Measurements from ENCODE around the gene TMEM132D. TPM values are rescaled to one million over a fixed set of nuclear protein-coding genes. Genes with fewer than 3 reads are reported as not detected.

Gene TMEM132D
- total RNA-seq, 1 donor from 2014 or later = 3.6 TPM

GRCh38 chr12:129827102-129827865 lies 76.5 kb downstream of the TMEM132D start:
- no peak for DNase-seq (ENCODE audit: extremely low read depth, low read depth, low spot score)

DNA sequence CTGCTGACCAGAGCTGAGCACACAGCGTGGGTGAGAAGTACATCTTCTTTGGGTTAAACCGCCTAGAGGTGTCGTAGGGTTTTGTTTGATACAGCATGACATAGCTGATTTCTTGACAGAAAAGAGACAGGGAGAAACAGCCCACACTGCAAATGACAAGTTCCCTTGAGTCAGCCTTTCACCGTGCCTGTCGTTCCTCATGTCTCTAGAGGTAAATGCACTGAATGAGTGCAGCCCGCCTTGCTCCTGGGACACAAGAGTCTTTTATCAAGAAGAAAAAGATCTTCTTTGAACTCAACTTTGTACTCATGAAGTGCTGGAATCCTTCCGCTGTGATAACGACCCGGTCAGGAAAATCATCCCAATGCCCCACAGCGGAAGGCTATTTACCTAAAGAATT lies 77.6 kb downstream of the TMEM132D start:
- no peak for DNase-seq (ENCODE audit: extremely low read depth, low read depth, low spot score)

DNA sequence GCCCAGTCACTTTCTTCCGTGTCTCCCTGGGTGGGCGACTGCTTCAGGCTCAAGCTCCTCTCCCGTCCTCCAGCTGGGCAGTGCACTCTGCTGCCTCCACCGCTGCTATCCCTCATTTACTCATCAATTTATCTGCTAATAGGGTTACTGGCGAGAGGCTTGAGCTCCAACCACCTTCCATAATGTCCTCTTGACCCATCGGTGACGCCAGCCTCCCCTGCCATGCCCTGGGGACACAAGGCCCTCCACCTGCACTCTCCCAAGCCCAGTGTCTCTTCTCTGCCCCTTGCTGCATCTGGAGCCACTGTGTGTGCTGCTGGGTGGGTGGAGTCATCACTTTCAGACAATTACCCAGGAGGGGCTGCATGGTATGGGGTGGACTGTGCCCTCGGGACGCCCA lies 78.5 kb downstream of the TMEM132D start:
- no peak for DNase-seq (ENCODE audit: extremely low read depth, low read depth, low spot score)

DNA sequence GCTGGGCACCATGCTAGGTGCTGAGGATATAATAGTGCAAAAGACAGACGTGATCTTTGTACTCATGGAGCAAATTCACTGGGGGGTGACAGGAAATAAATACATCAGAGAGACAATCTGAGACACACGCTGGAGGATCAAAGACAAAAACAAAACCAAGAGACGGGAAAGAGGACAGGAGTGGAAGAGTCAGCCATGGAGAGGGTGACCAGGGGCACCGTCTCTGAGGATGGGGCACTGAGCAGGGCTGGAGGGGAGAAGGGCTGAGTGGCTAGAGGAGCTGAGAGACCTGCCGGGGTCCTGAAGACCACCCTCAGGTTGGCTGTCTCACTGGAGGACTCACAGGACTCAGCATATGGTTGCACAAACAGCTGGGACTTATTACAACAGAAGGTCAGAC lies 81.9 kb downstream of the TMEM132D start:
- DNase-seq (ENCODE audit: extremely low read depth, low read depth, low spot score) = no peak

- DNase-seq (ENCODE audit: extremely low read depth, low read depth, low spot score) = no peak
Observed at GRCh38 chr12:129819391-129819790, 84.4 kb downstream of the TMEM132D start.

DNA sequence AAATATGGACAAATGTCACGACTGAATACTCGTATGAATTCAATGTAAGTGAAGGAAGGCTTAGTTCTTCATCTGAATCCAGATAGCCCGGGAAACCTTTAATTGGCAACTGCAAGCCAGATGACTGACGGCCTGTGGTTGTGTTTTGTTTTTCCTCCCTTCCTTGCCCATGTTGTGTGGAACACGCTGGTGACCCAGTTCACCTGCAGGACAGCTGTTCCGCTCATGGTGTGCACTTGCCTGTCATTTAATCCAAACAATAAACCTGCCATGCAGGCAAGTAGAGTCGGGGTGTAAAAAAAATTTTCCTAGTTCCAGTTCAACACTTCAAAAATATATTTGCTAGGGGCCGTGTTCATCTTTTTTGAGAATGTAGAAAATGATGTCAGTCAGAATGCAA lies 88.0 kb downstream of the TMEM132D start:
- DNase-seq (ENCODE audit: extremely low read depth, low read depth, low spot score) = no peak

DNA sequence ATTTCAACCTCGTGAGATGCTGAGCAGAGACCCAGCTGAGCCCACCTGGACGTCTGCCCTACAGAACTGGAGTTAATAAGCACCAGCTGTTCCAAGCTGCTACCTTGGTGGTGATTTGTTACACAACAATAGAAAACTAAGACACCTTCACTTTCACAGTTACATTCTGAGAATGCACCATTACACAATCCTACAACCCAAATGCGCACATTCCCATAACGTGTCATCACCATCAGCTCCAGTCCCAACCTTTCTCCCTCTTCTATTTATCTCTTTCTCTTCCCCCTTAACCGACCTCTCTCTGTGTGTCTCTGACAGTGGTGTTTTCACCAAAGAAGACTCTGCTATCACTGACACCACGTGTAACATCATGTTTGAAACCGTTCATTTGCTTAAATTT lies 91.9 kb downstream of the TMEM132D start:
- no peak for DNase-seq (ENCODE audit: extremely low read depth, low read depth, low spot score)

- no peak for DNase-seq (ENCODE audit: extremely low read depth, low read depth, low spot score)
Observed at GRCh38 chr12:129807136-129807535, 96.7 kb downstream of the TMEM132D start.

DNA sequence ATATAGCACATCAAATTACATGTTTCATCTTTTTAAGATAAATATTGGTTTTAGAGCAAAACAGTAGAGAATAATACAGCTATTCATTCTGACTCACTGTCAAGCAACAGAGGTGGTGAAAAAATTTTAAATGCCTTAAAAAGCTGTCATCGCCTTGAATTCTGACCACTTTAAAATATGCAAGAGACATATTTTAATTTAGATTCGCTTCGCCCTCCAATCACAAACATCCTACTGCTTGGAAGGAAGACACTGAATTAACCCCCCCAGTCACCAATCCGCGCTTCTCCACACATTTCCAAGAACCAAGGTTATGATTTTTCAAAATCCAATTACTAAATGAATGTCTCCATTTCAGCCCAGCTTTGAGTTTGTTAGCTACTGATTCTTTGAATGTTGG lies 112.4 kb downstream of the TMEM132D start:
- DNase-seq (ENCODE audit: extremely low read depth, low read depth, low spot score) = no peak

GRCh38 chr12:129790930-129791329 lies 112.9 kb downstream of the TMEM132D start:
- DNase-seq (ENCODE audit: extremely low read depth, low read depth, low spot score) = no peak

GRCh38 chr12:129790331-129790730 lies 113.5 kb downstream of the TMEM132D start:
- DNase-seq (ENCODE audit: extremely low read depth, low read depth, low spot score) = no peak

DNA sequence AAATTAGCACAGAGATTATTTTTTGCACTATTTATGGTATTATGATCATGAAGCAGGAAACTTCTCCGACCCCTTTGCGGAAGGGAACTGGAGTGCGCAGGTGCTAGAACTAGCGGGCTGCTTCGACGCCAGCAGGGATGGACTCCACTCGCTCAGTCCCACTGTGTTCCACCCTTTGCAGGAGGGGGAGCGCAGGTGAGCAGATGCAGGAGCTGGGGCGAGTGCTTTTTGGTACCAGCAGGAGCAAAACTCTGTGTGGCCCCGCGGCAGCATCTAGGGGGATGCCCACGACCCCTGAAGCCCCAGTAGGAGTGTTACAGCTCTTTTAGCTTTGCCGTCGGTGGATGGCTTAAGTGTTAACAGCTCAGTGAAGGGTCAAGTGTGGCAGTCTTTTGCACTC lies 113.9 kb downstream of the TMEM132D start:
- no peak for DNase-seq (ENCODE audit: extremely low read depth, low read depth, low spot score)

DNA sequence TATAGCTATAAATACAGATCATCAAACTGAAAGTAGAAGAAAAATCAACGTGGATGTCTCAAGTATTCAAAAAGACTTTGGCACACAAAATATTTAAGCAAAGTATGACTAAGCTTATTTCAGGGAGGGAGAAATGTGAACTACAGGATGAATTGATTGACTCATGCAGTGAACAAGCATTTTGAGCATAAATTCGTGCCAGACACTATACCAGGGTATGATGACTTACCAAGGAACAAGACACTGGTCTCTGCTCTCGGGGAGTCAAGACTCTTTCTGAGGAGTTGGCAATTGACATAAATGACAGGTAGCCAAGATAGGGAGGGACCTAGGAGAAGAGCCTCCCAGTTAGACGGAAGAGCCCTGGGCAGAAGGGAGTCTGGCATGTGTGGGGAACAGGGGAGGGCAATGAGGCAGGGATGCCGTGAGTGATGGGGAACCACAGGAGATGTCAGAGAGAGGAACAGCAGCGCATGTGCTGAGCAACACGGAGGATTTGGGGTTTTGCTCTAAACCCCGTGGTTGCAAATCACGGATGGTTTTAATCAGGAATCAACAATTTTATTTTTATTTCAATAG lies 115.2 kb downstream of the TMEM132D start:
- no peak for DNase-seq (ENCODE audit: extremely low read depth, low read depth, low spot score)

DNA sequence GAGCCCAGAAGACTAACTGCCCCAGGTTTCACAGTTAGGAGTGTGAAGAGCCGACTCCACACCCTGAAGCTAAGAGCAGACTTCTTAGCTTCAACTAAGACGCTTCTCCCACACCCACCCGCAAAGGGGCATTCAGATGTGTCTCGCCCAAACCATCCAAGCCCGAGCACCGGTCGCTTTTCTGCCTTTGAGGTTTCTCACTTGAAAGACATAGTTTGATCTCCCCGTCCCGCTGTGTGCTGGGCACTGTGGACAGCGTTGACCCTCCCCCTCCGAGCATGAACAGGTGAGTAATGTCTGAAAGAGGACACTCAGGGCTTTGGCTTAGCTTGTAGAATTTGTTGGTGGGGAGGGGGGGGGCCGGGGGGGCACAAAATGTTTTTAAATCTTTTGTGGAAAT lies 123.8 kb downstream of the TMEM132D start:
- DNase-seq (ENCODE audit: extremely low read depth, low read depth, low spot score) = no peak

- no peak for DNase-seq (ENCODE audit: extremely low read depth, low read depth, low spot score)
Observed at GRCh38 chr12:129779033-129779432, 124.8 kb downstream of the TMEM132D start.

GRCh38 chr12:129776977-129777667 lies 126.7 kb downstream of the TMEM132D start:
- no peak for DNase-seq (ENCODE audit: extremely low read depth, low read depth, low spot score)

- DNase-seq (ENCODE audit: extremely low read depth, low read depth, low spot score) = no peak
Observed at GRCh38 chr12:129772501-129773493, 131.0 kb downstream of the TMEM132D start.

- no peak for DNase-seq (ENCODE audit: extremely low read depth, low read depth, low spot score)
Observed at GRCh38 chr12:129771238-129771637, 132.6 kb downstream of the TMEM132D start.

DNA sequence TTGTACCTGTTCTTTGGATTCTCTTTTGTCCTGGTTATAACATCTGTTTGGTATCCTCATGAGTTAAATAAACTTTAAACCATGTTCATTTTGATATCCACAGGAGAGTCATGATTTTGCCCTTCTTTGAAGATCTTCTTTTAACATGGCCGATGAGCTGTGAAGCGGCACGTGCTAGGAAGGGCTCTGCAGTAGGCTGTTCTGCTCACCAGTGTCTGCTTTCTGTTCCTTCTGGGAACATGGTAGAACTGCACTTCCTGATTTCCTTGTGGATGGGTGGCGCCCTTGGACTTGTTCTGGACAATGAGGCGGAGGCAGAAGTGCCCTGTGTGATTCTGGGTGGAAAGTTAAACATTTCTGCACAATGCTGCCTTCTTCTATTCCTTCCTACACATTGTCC lies 138.1 kb downstream of the TMEM132D start:
- DNase-seq (ENCODE audit: extremely low read depth, low read depth, low spot score) = no peak

GRCh38 chr12:129762436-129762835 lies 141.4 kb downstream of the TMEM132D start:
- no peak for DNase-seq (ENCODE audit: extremely low read depth, low read depth, low spot score)

DNA sequence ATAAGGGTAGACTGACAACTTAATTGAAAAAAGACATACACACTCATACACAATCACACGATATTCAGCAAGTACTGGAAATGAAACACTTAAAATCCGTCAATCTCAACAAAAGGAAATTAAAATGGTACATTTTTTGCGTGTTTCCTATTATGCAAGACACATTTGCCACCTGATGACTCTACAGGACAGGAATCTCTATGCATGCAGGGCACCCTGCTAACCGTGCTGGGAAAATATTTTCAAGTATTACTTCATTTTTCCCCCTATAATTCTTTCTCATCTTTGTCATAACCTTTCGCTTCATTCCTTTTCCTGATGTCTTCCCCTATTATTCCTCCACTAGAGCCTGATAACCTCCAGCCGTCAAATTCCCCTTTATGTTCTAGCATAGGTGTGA lies 150.2 kb downstream of the TMEM132D start:
- DNase-seq (ENCODE audit: extremely low read depth, low read depth, low spot score) = no peak
